ENCODE results near the gene OR2T5.
"Not testable (repeated sequence)": the region's sequence is repeated elsewhere in the genome, so short reads cannot be mapped to it uniquely, and the experiment has no call there.

The OR2T5 gene

DNA sequence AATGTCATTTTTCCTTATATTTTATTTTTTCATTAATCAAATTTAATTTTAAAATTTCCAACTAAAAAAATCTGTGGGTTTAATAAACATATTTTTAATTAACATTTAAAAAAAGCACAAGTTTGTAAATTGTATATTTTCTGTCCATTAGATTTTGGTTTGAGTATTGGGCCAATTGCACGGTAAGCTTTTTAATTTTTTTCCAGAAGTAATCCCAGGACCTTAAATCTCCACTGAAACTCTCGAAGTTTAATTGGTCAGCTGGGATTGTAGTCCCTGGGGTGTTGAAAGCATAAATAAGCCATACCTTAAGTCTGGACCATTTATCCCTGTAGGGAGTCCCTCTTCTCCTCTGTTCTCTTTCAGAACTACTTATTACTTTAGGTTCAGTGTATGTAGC lies 19.4 kb downstream of the OR2T5 start, which contains the start of gene OR2G6:
OR2G6 (plus strand) TSS at position 301 of the 400 bp plus-strand sequence. CDS start 13,574 bp downstream, outside the sequence.
- not testable (repeated sequence) for DNase-seq

- DNase-seq, result not testable (repeated sequence)
Observed at GRCh38 chr1:248510217-248510616, 21.8 kb downstream of the OR2T5 start.

GRCh38 chr1:248521856-248522255 lies 33.5 kb downstream of the OR2T5 start:
- no peak for DNase-seq

- DNase-seq, result not testable (repeated sequence)
Observed at GRCh38 chr1:248537449-248537848, 49.1 kb downstream of the OR2T5 start.
